Activated naive CD8-positive, alpha-beta T cell treated with anti-CD3 and anti-CD28 coated beads, Interleukin-2, amount 10 ng/mL, durations not matched to agents 7 days and 5 days (primary cell): ENCODE data around the gene CEBPZ. TPM values are rescaled to one million over a fixed set of nuclear protein-coding genes. Genes with fewer than 3 reads are reported as not detected.

Experiments used
- ATAC-seq: fragments of 150-1000 bp; cut with Tn5 transposase; one replicate; pipeline ENCODE4 v1.10.0; 2021; ENCODE audit warnings: low read depth, moderate library complexity
- POLR2A ChIA-PET: fragments of 350-600 bp; sonication (Branson Sonifier 250); formaldehyde crosslinking; loops from one replicate; lab custom pipeline; 2021; ENCODE audit warnings: antibody characterized with exemption; lab: Charles Lee
- DNase-seq: peaks from one replicate; pipeline ENCODE4 v3.0.0; 2021
- H3K27ac Mint-ChIP-seq: one replicate; pipeline ENCODE4 v1.8.0; 2022; ENCODE audit warnings: mild to moderate bottlenecking, mixed read lengths
- H3K27me3 Mint-ChIP-seq: one replicate; pipeline ENCODE4 v1.8.0; 2022; ENCODE audit warnings: mild to moderate bottlenecking, moderate library complexity, mixed read lengths
- H3K36me3 Mint-ChIP-seq: one replicate; pipeline ENCODE4 v1.8.0; 2021; ENCODE audit warnings: mild to moderate bottlenecking, mixed read lengths
- H3K4me1 Mint-ChIP-seq: one replicate; pipeline ENCODE4 v1.8.0; 2021; ENCODE audit warnings: mixed read lengths
- H3K4me3 Mint-ChIP-seq: one replicate; pipeline ENCODE4 v1.8.0; 2022; ENCODE audit warnings: mild to moderate bottlenecking, moderate library complexity, mixed read lengths
- H3K9me3 Mint-ChIP-seq: one replicate; pipeline ENCODE4 v1.8.0; 2021; ENCODE audit warnings: mixed read lengths
- total RNA-seq, 2 experiments: library from RNA; stranded (reverse); gene quantifications; one replicate each; pipeline ENCODE4 v1.2.3, GENCODE V29; 2021

The CEBPZ gene
- total RNA-seq, 2 experiments from 2014 or later: 63.7 to 66.5 TPM

DNA sequence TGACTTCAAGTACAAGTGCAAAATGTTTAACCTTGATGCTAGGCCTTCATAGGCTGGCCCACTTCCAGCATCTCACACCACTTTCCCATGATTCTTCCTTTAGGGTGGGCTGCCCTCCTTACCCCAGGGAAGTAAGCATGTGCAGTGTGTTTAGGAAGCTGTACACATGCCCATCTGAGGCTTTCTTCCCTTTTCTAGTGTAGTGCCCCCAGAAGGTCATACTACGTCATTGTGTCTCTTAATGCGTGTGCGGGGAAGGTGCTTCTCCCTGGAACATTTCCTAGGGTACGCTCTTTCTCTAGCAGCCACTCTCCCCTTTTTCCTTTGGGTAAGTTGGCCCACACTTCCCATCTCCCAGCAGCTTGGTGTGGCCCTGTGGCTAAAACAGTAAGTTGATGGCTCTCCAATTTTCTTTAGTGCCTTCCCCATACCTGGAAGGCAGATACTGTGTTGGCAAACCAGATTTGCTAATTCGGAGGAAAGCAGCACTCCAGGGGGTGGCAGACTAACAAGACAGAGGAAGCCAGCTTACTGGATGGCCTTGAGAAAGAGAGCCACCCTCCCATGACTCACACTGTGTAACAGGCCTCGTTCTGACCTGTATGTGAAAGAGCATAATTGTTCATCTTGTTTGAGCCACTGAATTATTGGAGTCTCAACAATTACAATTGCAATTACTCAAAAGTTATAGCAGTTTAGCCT is 41.8 kb downstream of the CEBPZ start:
- peaks cover 28% of the 10 kb centered on the region for H3K27me3 Mint-ChIP-seq
- no peaks in the 10 kb centered on the region for H3K36me3 Mint-ChIP-seq
- POLR2A ChIA-PET: no interaction called here
- peaks cover 4% of the 10 kb centered on the region for H3K4me1 Mint-ChIP-seq
- DNase-seq: no peak
- H3K4me3 Mint-ChIP-seq: no peak overlapping the region
- H3K9me3 Mint-ChIP-seq: no peaks in the 10 kb centered on the region
- no peak for ATAC-seq
- H3K27ac Mint-ChIP-seq: no peak overlapping the region

GRCh38 chr2:37188570-37188969 is 42.8 kb downstream of the CEBPZ start, which contains the start of gene SULT6B1:
Gene SULT6B1, minus strand, starts transcription at chr2:37188670. Its CDS starts 30 bp downstream, at chr2:37188640.
- Mint-ChIP-seq H3K4me3 (no peak within 1 kb of the TSS), H3K27ac (no peak within 1 kb of the TSS), H3K4me1 (peaks cover 4% of the 10 kb centered on the region), H3K27me3 (peaks cover 37% of the 10 kb centered on the region), H3K9me3 (no peaks in the 10 kb centered on the region), H3K36me3 (no peaks in the 10 kb centered on the region)
- POLR2A ChIA-PET: no interaction called here
- no peak for DNase-seq
- no peak for ATAC-seq

DNA sequence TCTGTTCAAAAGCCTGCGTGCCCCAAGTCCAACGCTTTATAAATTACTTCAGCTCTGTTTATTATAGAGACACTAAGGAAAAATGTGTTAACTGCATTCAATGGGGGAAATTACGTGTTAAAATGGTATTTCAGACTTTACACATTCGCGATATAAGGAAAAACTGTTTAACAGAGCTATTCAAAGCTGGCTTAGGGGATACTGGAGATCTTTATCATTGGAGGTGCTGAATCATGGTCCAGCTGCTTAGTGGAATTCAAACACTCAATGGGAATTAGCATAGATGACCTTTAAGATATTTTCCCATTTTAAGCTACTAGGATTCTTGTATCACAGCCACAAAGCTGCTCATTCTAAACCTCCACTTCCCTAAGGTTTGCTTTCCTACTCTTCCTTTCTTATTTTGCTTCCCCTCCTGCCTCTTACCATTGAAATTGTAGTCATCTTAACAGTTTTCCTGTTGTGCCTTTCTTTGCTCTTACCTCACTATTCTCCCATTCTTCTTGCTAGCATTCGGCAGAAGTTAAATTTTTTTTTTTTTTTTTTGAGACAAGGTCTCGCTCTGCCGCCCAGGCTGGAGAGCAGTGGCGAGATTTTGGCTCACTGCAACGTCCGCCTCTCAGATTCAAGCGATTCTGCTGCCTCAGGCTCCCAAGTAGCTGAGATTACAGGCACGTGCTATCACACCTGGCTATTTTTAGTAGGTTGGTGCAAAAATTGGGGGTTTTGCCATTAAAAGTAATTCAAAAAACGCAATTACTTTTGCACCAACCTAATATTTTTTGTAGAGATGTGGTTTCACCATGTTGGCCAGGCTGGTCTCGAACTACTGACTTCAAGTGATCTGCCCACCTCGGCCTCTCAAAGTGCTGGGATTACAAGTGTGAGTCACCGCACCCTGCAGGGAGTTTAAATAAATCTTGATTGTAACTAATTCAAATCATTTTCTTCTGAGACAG is 49.4 kb downstream of the CEBPZ start:
- Mint-ChIP-seq H3K9me3 (no peaks in the 10 kb centered on the region), H3K27ac (no peak overlapping the region), H3K36me3 (no peaks in the 10 kb centered on the region), H3K27me3 (peaks cover 50% of the 10 kb centered on the region), H3K4me3 (no peak overlapping the region), H3K4me1 (peaks cover 2% of the 10 kb centered on the region)
- POLR2A ChIA-PET: no interaction called here
- ATAC-seq (no peak), DNase-seq (no peak)

GRCh38 chr2:37180640-37181039 is 50.8 kb downstream of the CEBPZ start:
- DNase-seq: no peak
- ATAC-seq: no peak
- no peak overlapping the region for H3K4me3 Mint-ChIP-seq
- H3K27me3 Mint-ChIP-seq: peaks cover 36% of the 10 kb centered on the region
- no peaks in the 10 kb centered on the region for H3K9me3 Mint-ChIP-seq
- peaks cover 2% of the 10 kb centered on the region for H3K4me1 Mint-ChIP-seq
- POLR2A ChIA-PET: interaction anchor here (0.6 kb wide), 1 partner anchor 63 kb away, joined by 3 read pairs; no protein-coding TSS in a partner anchor
- H3K36me3 Mint-ChIP-seq: no peaks in the 10 kb centered on the region
- H3K27ac Mint-ChIP-seq: no peak overlapping the region

DNA sequence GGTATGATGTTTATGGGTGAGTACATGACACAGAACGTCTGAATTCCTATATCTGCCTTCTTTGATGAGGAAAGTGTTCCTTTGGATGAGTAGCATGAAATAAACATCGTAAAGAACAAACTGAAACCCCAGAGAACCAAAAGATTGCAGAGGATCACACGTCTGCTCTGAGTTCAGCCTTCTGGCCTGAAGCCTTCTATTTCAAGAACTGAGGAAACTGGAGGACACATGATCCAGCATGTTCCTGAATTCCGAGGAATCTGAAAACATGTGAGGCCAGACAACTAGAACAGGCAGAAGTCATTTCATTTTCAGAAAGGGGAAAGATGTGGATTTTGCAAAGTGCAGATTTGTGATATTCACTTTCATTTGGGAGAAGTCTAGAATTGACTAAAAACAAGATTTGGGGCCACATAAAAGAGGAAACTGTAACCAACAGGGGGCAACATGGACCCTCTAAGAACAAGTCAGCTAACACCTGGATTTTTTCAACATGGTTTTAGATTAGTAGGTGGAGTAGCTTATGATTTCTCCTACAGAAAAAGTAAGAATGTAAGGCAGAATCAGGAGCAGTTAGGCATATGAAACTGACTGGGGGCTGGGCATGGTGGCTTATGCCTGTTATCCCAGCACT is 51.3 kb downstream of the CEBPZ start:
- H3K4me3 Mint-ChIP-seq: no peak overlapping the region
- H3K9me3 Mint-ChIP-seq: no peaks in the 10 kb centered on the region
- POLR2A ChIA-PET: interaction anchor here (0.6 kb wide), 1 partner anchor 63 kb away, joined by 3 read pairs; no protein-coding TSS in a partner anchor
- H3K27me3 Mint-ChIP-seq: peaks cover 32% of the 10 kb centered on the region
- no peaks in the 10 kb centered on the region for H3K36me3 Mint-ChIP-seq
- no peak for ATAC-seq
- no peak overlapping the region for H3K27ac Mint-ChIP-seq
- peaks cover 2% of the 10 kb centered on the region for H3K4me1 Mint-ChIP-seq
- no peak for DNase-seq

- no peaks in the 10 kb centered on the region for H3K36me3 Mint-ChIP-seq
- H3K4me1 Mint-ChIP-seq: no peaks in the 10 kb centered on the region
- POLR2A ChIA-PET: no interaction called here
- H3K4me3 Mint-ChIP-seq: no peak overlapping the region
- no peaks in the 10 kb centered on the region for H3K9me3 Mint-ChIP-seq
- peaks cover 6% of the 10 kb centered on the region for H3K27me3 Mint-ChIP-seq
- DNase-seq (no peak), ATAC-seq (no peak)
- no peak overlapping the region for H3K27ac Mint-ChIP-seq
Measured at GRCh38 chr2:37173741-37174140, 57.7 kb downstream of the CEBPZ start.

- Mint-ChIP-seq H3K27ac (no peak overlapping the region), H3K4me1 (no peaks in the 10 kb centered on the region), H3K27me3 (peaks cover 6% of the 10 kb centered on the region), H3K36me3 (no peaks in the 10 kb centered on the region), H3K9me3 (no peaks in the 10 kb centered on the region), H3K4me3 (no peak overlapping the region)
- no peak for ATAC-seq
- POLR2A ChIA-PET: interaction anchor here (0.7 kb wide), 1 partner anchor 253 kb away, joined by 3 read pairs; no protein-coding TSS in a partner anchor
- DNase-seq: no peak
Measured at GRCh38 chr2:37171624-37171950, 59.8 kb downstream of the CEBPZ start.

GRCh38 chr2:37168217-37168981 is 63.0 kb downstream of the CEBPZ start:
- peaks cover 5% of the 10 kb centered on the region for H3K36me3 Mint-ChIP-seq
- DNase-seq: no peak
- H3K27me3 Mint-ChIP-seq: peaks cover 6% of the 10 kb centered on the region
- ATAC-seq: no peak
- no peaks in the 10 kb centered on the region for H3K4me1 Mint-ChIP-seq
- peaks cover 7% of the 10 kb centered on the region for H3K9me3 Mint-ChIP-seq
- no peak overlapping the region for H3K27ac Mint-ChIP-seq
- H3K4me3 Mint-ChIP-seq: no peak overlapping the region
- POLR2A ChIA-PET: no interaction called here

GRCh38 chr2:37167636-37168180 is 63.7 kb downstream of the CEBPZ start:
- Mint-ChIP-seq H3K27ac (no peak overlapping the region), H3K36me3 (peaks cover 7% of the 10 kb centered on the region), H3K4me1 (no peaks in the 10 kb centered on the region), H3K27me3 (peaks cover 6% of the 10 kb centered on the region), H3K9me3 (peaks cover 7% of the 10 kb centered on the region), H3K4me3 (no peak overlapping the region)
- ATAC-seq (no peak), DNase-seq (no peak)
- POLR2A ChIA-PET: interaction anchor here (1.0 kb wide), 1 partner anchor 11 kb away, joined by 4 read pairs; the partner anchor contains the start of gene EIF2AK2

DNA sequence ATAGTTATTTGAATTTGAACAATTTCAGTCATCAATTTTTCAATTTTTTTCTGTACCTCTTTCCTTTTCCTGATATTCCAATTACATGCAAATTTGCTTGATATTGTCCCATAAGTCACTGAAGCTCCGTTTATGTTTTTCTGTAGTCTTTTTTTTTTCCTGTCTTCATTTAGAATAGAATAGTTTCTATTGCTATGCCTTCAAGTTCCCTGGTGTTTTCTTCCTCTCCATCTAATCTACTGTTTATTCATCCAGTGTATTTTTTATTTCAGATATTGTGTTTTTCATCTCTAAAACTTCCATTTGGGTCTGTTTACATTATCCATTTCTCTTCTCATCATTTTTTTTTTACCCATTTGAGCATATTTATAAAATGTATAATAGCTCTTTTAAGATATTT is 66.6 kb downstream of the CEBPZ start:
- Mint-ChIP-seq H3K4me3 (no peak overlapping the region), H3K27me3 (peaks cover 3% of the 10 kb centered on the region), H3K36me3 (peaks cover 7% of the 10 kb centered on the region), H3K4me1 (peaks cover 2% of the 10 kb centered on the region), H3K27ac (no peak overlapping the region), H3K9me3 (peaks cover 7% of the 10 kb centered on the region)
- ATAC-seq (no peak), DNase-seq (no peak)
- POLR2A ChIA-PET: no interaction called here

DNA sequence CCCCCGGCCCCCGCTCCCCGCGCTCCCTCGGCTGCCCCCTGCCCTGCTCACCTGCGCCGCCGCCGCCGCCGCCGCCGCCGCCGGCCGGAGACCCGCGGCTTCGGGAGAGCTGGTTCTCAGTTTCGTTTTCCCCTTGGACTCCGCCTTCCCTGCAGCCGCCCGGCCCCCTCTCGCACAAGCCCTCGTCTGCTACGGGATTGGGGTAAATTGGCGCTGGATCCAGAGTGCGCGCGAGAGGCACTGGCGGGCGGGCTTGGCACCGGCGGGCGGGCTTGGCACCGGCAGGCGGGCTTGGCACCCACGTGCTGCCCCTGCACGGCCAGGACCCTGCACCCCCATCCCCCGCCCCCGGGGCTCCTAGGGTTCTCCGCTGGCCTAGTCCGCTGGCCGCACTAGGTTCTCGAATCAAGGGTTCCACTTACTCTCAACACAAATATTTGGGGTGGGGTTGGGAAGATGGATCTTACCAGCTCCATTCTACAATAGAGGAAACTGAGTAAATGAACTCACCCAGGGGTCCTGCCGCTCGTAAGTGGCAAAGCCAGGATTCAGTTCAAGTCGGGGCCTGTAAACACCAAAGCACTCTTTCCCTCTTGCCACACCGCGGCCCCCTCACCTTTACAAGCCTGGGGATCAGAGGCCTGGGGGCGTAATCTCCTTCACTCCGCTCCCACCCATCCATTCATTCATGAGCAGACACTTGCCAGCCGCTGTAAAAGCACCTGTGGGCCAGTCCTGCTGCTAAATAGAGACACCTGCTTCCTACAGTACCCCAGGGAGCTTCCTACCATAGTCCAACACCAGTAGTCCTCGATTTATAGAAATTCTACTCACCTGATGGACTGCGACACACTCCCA is 74.3 kb downstream of the CEBPZ start, which contains the start of gene EIF2AK2:
EIF2AK2 (minus strand) TSS at position 124 of the 858 bp plus-strand sequence. CDS start 9,174 bp downstream, outside the sequence.
- POLR2A ChIA-PET: interaction anchor here (0.7 to 3.0 kb wide), 16 partner anchors 10 to 1509 kb away, joined by 3 to 27 read pairs (median 4); partner anchors contain the start of genes CDC42EP3, CEBPZ, CEBPZOS and GALM
- ATAC-seq: peak; percentile 96
- H3K4me3 Mint-ChIP-seq: peak within 1 kb of the TSS; percentile 96
- peaks cover 2% of the 10 kb centered on the region for H3K9me3 Mint-ChIP-seq
- DNase-seq: peak; percentile 87
- peaks cover 34% of the 10 kb centered on the region for H3K36me3 Mint-ChIP-seq
- no peaks in the 10 kb centered on the region for H3K27me3 Mint-ChIP-seq
- peaks cover 39% of the 10 kb centered on the region for H3K4me1 Mint-ChIP-seq
- H3K27ac Mint-ChIP-seq: peak within 1 kb of the TSS; percentile 96
